CD4-positive, alpha-beta T cell treated with Interleukin-1 beta for 1 hour (primary cell): Measurements from ENCODE around the gene SIRT7.
"Not testable (repeated sequence)": the region's sequence is repeated elsewhere in the genome, so short reads cannot be mapped to it uniquely, and the experiment has no call there.

Experiments
- DNase-seq, 2 donors: peaks; one replicate each; pipeline ENCODE4 v3.0.0-alpha.2; 2020 to 2022

The SIRT7 gene

DNA sequence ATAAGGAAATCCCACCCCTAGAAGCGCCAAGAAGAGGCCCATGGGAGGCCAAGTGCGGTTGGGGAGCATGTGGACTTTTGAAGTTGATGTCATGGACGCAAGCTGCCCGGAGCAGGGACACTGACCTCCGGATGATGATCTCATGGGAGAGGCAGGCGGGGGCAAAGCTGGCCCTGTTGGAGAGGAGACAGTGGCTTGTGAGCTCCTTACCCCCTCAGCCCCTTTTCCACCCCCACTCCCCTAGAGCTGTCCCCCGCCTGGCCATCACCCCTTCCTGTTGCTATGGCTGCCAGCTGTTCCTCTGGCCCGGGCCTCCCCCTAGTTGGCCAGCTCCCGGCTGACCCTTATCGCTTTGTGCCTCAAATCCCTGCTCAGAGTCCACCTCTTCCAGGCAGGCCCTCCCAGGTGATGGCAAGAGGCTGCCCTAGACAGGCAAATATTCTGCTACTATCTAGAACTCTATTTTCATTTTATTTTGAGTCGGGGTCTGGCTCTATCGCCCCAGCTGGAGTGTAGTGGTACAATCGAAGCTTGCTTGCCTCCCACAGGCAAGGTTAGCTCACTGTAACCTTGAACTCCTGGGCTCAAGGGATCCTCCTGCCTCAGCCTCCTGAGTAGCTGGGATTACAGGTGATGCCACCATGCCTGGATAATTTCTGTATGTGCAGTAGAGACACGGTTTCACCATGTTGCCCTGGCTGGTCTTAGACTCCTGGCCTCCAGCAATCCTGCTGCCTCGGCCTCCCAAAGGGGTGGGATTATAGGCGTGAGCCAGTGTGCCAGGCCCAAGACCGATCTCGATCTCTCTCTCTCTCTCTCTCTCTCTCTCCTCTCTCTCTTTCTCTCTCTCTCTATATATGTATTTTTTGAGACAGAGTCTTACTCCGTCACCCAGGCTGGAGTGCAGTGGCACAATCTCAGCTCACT is 36.4 kb upstream of the SIRT7 start:
- DNase-seq = no peak

DNA sequence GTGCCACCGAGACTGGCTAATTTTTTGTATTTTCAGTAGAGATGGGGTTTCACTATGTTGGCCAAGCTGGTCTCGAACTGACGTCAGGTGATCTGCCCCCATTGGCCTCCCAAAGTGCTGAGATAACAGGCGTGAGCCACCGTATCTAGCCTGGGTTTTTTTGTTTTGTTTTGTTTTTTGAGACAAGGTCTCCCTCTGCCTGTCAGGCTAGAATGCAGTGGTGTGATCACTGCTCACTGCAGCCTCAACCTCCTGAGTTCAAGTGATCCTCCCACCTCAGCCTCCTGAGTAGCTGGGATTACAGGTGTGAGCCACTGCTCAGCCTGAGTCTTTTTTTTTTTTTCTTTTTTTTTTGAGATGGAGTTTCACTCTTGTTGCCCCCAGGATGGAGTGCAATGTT is 35.5 kb upstream of the SIRT7 start:
- DNase-seq = not testable (repeated sequence)

DNA sequence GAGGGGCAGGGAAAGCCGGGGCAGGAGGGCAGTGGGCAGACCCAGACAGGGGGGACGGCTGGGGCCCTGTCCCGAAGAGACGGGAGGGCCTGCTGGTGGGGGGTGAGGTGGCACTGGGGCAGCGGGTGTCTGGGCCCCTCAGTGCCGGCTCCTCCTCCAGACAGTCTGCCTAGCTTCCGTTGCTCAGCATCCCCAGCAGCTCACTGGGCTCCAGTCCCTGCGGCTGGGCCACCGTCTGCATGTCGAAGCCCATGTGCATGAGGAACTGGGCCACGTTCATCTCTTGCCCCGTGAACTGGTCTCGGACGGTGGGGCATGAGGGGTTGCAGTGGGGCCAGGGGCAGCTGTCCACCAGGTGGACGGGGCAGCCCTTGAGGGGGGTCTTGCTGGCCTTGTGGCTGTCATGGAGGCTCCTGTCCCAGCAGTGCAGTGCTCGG is 34.8 kb upstream of the SIRT7 start:
- no peak for DNase-seq

DNA sequence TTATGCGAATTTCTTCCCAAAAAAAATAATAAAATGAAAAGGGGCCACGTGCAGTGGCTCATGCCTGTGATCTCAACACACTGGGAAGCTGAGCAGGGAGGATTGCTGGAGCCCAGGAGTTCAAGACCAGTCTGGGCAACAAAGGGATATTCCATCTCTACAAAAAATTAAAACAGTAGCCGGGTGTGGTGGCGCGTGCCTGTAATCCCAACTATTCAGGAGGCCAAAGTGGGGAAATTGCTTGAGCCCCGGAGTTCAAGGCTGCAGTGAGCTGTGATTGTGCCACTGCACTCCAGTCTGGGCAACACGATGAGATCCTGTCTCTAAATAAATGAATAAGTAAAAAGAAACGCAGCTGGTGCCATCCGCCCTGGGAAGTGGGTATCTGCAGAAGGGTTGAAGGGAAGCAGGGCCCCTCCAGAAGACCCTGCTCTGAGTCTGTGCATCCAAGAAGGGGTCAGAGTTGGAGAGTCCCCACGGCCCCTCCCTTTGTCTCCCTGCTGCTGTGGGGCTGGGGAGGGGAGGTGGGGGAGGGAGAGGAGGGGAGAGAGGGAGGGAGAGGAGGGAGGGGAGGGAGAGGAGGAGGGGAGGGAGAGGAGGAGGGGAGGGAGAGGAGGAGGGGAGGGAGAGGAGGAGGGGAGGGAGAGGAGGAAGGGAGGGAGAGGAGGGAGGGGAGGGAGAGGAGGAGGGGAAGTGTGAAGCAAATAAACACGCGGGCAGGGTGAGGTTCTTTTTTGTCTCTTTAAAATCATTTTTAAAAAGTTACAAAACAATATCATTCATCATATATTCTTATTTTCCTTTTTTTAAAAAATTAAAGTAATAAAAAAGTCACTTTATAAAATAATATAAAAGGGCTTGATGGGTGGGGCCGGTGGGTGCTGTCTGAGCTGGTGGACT is 34.1 kb upstream of the SIRT7 start:
- DNase-seq = no peak

DNA sequence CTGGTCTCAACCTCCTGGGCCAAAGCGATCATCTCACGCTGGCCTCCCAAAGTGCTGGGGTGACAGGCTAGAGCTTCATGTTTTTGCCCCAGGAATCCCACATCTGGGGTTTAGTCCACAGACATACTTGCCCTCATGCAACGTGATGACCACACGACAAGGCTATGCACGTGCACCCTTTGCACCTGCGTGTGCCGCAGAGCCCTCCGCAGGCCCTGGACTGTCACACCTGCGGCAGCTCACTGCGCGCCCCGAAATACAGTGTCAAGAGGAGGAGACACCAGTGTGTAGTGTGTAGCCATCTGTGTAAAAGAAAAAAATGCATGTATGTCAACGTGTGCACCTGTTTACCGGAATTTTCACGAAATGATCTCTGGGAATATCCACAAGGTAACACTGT is 32.5 kb upstream of the SIRT7 start:
- no peak for DNase-seq

DNA sequence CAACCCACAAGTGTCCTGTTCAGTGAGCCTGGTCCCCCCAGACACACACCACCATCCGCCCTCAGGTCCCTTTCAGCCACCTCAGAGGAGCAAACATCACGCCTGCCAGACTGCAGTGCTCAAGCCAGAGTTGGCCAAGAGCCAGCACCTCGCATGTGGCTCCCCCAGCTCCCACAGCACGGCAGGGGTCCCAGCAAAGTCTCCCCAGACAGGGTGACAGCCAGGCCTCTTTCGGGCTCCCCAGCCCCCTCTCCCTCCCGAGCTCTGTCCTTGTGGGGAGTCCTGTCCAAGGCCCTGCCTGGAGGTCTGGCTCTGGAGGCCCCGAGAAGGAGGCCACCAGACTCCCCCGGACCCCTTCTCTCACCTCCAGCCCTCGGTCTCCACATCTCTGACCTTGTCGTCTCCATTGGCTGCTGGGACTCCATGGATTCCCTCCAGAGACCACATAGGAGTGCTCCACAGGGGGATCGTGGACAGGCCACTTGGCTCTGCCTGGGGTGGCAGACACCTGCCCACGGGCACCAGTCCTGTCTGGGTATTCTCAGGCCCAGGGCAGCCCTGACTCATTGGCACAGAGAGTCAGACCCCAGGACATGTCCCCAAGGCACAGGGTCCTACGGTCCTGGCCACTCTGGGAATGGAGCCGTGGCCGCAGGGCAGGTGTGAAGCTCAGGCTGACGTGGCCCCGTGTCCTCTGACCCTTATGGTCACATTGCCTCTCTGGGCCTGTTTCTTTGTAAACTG is 30.8 kb upstream of the SIRT7 start:
- DNase-seq = no peak

DNA sequence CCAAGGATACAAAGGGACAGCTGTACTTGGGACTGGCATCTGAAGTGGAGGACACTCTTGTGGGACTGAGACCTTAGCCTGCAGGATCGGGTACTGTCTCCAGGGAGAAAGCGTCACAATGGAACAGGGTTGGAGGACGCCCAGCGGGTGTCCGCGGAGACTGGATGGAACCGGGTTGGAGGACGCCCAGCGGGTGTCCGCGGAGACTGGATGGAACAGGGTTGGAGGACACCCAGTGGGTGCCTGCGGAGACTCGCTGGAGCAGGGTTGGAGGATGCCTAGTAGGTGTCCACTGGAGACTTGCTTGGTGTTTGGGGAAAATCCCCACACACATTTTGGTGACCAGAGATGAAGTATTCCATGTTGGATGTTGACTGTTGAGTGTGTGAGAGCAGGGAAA is 29.2 kb upstream of the SIRT7 start, which contains the start of gene MYADML2:
MYADML2 (minus strand) TSS at position 45 of the 400 bp plus-strand sequence. CDS start 5,492 bp downstream, outside the sequence.
- DNase-seq = no peak

DNA sequence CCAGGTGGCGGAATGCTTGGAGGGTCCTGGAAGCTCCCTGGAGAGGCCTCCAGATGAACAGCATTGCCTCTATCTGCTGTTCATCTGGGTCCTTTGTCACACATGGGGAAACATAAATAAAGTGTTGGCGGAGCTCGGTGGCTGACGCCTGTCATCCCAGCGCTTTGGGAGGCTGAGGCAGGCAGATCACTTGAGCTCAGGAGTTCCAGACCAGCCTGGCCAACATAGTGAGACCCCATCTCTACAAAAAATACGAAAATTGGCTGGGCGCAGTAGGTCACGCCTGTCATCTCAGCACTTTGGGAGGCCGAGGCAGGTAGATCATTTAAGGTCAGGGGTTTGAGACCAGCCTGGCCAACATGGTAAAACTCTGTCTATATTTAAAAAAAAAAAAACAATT is 26.9 kb upstream of the SIRT7 start:
- no peak for DNase-seq

DNA sequence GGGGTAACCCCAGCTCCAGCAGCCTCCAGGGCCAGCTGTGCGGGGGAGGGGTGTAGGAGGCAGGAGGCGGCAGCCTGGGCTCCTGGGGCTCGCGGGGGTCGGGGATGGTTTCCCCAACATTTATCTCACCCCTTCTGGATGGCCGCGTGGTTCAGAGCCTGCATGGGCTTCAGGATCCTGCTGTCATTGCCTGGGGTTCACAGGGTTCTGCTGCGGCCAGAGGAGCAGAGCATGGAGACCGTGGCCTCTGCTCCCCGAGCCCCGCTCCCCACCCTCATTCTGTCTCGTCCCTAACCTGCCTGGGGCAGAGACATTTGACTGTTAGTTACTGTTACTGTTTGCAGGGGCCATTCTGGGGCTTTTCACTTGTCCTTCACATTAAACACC is 24.2 kb upstream of the SIRT7 start:
- DNase-seq = no peak

DNA sequence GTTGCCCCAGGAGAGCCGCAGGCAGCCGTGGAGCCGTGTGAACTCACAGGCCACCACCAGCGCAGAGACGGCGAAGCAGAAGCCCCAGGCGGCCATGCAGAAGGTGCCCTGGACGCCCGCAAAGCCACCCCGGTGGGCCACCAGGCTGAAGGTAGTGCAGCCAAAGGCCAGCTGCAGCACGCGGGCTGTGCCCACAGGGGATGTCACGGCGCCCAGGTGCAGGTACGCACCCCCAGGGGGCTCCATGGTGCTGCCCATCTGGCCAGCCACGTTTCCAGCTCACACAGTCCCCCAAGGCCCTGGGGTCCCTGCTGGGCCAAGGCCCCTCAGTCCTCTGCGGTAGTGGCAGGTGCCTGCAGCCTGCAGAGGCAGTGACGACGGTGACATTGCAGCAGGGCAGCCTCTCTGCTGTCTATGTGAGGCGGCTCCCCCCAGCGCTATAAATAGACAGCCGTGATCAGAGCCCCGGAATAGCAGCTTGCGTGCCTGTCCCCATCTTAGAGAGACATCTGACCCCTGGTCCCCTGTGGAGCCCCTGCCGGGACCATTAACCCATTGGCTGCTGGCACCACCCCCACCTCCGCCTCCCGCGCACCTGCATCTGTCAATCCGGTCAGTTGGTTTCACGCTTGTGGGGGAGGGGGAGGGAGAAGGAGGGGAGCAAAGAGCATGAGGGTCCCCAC is 23.6 kb upstream of the SIRT7 start:
- DNase-seq = no peak

DNA sequence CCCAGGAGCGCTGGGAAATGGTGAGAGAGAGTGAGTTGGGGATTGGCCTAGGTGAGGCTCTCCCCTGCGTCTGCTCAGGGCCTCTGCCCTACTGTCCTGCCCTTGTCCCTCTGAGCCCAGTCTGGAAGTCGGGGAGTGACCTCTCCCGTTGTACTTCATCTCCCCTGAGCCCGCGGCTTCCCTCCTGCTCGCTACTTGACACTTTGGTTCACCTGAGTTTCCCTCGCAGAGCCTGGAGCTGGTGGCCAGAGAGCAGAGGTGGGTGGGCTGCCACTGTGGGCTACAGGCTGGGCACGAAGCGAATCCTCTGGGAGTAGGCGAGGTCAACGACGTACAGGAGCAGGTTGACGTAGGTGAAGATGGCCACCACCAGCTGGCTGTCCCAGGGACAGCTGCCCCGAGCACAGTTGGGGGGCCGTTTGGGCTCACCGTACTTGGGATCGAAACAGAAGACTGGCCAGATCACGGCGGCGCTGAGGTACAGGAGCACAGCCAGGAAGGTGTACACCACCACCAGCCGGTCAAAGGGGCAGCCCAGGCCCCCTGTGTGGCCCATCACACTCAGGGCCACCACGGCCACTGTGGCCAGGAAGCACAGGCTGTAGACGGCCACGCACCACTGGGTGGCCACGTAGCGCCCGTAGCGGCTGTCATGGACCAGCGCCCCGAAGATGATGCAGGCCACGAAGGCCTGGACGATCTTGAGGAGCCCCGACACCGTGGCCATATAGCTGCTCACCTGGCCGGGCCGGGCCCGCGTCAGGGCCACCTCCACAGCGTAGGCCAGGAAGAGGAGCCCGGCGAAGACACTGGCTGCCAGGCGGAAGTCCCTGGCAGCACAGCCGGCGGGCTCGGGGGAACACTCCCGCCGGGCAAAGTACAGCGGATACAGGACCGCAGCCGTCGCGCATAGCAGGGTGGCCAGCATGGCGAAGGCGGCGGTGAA is 22.8 kb upstream of the SIRT7 start:
- DNase-seq = no peak

DNA sequence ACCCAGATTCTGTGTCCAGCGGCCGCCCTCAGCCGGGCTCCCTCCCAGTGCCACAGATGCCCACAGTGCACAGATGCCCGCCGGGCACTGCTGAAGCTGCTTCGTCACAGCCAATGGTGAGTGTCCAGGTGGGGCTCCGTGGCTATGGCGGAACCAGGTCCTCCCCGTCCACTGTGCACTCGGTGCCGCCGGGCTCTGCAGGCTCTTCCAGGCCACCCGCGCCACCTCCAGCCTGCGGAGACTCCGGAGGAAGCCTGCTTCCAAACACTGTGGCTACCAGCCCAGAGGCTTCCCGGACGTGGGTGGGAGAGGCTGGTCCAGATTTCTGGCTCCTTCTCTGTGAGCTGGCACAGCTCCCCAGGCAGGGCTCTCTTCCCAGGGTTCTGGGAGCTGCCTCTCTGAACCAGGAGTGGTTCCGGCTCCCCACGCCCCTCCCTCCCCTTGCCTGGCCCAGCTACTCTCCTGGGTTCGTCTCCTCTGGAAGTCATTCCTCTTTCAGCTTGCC is 22.0 kb upstream of the SIRT7 start:
- no peak for DNase-seq

DNA sequence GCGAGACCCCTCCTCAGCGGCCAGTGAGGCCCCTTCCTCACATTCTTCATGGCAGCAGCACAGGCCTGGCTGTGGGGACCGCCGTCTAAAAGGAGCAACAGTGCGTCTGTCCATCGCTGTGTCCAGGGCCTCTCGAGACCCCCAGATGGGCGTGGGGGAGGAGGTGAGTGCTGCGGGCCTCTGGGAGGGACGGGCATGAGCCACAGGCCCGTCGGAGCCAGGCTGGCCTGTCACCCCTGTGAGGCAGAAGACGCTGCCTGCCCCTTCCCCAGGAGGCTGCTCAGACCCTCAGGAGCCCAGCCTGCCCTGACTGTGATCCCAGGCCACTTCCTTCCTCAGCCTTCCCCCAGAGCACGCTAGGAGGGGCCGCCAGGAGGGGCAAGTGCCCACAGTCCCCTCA is 21.2 kb upstream of the SIRT7 start:
- DNase-seq = no peak

DNA sequence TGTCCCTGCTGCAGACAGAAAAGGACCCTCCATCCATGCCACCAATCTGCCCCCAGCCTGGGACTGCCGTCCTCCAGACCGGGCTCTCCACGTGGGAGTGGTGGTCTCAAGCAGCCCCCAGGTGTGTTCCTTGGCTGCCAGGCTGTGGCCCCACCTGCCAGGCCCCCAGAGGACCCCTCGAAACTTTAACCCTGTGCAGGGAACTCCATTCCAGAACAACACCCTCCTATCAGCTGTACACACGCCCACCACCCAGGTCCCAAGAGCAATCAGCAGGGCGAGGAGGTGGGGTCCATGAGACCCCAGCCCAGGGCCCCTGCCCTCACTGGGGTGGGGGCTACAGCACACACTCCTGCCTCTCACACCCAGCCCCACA is 17.7 kb upstream of the SIRT7 start:
- no peak for DNase-seq

DNA sequence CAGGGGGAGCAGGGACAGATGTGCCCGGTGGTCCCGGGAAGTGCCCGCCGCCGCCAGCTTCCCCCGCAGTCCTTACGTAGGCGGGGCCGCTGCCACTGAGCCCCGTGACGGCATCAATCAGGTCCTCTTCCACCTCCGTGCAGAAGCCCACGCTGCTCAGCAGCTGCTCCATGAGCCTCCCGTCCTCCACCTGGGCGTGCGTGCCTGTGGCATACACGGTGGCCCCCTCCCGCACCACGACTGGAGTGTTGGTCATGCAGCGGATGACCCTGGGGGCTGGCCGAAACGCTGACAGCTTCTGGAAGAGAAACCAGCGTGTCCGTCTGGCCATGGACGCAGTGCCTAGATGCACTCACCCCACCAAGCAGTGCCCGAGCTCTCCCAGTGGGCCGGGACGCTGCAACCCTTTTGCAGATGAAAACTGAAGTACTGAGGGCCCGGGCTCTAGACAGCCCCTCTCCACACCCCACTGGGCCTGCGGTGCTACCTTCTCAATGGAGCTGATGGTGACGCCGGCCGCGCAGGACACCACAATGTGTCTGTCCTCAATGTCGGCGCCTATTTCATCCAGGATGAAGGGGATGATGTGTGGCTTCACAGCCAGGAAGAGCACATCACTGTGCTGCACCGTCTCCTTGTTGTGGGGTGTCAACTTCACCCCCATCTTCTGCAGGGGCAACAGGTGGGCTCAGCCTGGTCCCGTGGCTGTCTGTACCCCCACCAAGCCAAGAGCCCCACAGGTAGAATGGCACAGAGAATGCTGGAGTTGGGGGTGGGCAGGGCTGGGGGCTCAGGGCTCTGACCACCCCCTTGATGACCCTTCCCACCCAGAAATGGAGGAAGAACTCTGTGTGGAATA is 17.1 kb upstream of the SIRT7 start:
- no peak for DNase-seq

DNA sequence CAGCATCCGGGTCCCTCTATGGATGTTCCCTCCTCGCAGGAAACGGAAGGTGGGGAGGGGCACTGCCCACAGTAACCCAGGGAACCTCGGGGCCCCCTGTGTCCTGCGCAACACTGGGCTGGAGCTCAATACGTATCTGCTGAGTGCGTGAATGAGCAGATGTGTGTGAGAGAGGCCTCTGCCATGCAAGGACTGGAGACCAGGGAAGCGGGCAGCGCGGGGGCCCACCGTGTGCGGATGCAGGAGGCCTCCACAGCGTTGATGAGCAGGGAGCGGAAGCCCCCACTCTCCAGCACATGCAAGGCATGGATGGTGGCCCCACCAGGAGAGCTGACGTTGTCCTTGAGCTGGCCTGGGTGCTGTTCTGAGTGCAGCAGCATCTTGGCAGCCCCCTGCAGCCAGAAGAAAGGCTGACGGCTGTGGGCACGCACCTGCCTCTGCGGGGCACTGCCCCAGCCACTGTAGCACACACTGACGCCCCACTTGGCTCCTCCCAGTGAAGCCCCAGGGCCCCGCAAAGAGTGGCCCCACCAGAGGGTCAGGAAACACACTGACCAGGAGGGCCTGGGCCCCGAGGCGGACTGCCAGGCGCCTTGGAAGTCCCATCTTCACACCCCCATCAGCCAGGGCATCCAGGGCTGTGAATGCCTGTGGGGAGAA is 16.3 kb upstream of the SIRT7 start:
- DNase-seq = no peak

DNA sequence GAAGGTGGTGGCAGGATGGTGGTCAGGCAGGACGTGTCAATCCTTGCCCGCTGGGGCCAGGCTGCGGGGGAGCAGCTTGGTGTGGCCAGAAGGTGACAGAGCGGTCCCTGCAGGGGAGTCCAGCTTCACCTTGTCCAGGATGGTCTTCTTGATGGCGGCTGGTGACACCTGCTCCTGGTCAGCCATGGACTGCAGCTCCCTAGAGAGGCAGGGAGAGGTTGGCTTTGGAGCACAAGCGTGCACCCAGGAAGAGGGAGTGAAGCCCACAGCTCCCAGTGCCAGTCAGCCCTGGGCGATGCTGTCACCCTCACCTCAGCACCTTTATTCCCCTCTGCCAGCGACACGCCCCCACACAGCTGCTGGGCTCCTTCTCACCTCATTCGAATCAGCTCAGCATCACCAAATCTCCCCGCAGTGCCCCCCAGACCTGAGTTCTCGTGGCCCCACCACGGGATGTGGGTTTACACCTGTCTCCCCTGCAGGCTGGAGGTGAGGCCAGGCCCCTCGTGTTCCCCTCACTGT is 15.3 kb upstream of the SIRT7 start:
- DNase-seq = no peak

DNA sequence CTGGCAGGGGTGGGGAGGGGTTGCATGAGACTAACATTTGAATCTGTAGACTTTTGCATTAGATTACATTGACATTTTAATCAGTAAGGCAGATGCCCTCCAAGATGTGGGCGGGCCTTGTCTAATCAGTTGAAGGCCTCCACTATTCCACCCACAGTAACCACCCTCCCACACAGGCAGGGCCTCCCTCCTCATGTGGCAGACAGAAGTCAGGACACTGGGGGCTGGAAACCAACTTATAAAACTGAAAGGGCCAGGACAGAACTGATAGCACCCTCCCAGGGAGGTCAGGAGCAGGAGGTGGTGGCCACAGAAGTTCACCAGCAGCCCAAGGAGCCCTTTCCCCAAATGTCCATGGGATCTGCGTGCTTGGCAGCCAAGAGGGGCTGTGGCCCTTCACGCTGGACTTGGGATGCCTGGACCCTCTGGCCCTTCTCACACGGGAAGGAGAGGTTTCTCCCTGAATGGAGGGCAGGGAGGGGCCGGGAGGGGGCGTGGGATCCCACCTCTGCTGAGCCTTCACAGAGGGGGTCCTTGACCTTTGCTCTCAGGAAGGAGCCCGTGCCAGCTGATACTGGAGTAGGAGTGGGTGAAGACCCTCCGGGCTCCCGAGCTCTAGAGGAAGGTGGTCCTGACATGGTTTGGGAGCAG is 14.5 kb upstream of the SIRT7 start:
- DNase-seq = no peak
